Right ventricle myocardium superior (tissue), 1 donor: ENCODE measurements around the gene HMCN2. TPM values are rescaled to one million over a fixed set of nuclear protein-coding genes. Genes with fewer than 3 reads are reported as not detected.

ENCODE experiments used
- ATAC-seq: fragments of 200-7000 bp; cut with Tn5 transposase; one replicate; pipeline ENCODE4 v1.9.1; 2020; ENCODE audit warnings: mild to moderate bottlenecking; ENCODE audit not compliant: poor library complexity
- DNase-seq: peaks from one replicate; pipeline ENCODE4 v3.0.0-alpha.2; 2020
- intact Hi-C: fragments of 100-400 bp; cut with DNase I; formaldehyde crosslinking; loops from one replicate; pipeline ENCODE4 v1.11.2; 2022
- total RNA-seq: library from RNA; stranded (reverse); fragmentation: NEBNext Ultra II Directional; extraction: Animal tissue kit (Norgen Biotek cat#: 25700); gene quantifications from one replicate; pipeline ENCODE4 v1.2.1, GENCODE V29; 2021
- donor health status: DM: no; HTN: yes; CAD: no; lungs with severe emphysema.

Gene HMCN2
- total RNA-seq, 1 donor from 2014 or later, result 5.2 TPM

- no peak for ATAC-seq
- no peak for DNase-seq
- intact Hi-C loops, result loop anchor here (10.0 kb wide), 2 partner anchors 81 to 211 kb away; partner anchors contain the start of gene HMCN2
These were observed 80.4 kb downstream of the HMCN2 start for GRCh38 chr9:130345897-130346385.

DNA sequence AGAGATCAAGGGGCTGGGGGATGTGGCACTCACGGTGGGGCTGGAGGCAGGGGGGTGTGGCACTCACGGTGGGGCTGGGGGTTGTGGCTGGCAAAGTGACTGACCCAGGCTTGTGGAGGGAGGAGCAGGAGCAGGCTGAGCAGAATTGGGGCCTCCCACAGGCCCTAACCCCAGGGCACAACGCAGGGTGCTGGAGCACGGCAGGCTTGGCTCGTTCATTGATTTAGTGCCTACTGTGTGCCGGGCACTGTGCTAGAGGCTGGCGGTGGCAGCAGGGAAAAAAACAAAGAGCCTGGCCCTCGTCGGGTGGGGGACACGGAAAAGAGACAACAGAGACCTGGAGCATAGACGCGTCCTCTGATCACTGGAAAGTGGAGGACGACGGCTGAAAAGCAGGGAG is 80.9 kb downstream of the HMCN2 start:
- intact Hi-C loops, result loop anchor here (10.0 kb wide), 2 partner anchors 82 to 212 kb away; partner anchors contain the start of gene HMCN2
- ATAC-seq (no peak), DNase-seq (no peak)

DNA sequence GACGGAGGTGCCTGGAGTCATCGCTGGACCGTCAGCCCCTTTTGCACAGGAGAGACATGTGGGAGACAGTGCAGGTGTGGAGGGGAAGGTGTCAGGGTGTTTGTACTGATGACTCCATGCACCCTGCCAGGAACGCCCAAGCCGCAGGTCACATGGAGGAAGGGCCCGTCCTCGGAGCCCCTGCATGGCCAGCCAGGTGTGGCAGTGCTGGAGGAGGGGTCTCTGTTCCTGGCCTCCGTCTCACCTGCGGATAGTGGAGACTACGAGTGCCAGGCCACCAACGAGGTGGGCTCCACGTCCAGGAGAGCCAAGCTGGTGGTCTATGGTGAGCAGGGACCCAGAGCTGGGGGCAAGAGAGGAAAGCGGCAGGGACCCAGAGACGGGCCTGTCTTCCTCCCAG is 81.5 kb downstream of the HMCN2 start:
- intact Hi-C loops, result loop anchor here (10.0 kb wide), 2 partner anchors 82 to 212 kb away; partner anchors contain the start of gene HMCN2
- DNase-seq (no peak), ATAC-seq (no peak)

GRCh38 chr9:130347931-130348330 is 82.4 kb downstream of the HMCN2 start:
- ATAC-seq, result no peak
- no peak for DNase-seq
- intact Hi-C loops, result loop anchor here (10.0 kb wide), 2 partner anchors 83 to 213 kb away; partner anchors contain the start of gene HMCN2

DNA sequence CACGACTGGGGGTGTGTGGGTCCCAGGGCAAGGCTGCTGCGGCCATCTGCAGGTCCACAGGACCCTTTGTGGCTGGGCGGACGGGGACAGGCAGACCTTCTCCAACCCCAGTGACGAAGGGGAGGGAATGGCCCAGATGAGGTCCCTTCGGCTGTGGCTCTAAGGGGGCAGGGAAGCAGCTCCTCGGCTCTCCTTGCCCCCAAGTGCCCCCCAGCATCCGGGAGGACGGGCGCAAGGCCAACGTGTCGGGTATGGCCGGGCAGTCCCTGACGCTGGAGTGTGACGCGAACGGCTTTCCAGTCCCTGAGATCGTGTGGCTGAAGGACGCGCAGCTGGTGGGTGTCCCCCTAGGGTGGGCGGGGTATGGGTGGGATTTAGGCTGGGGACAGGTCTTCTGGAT is 82.8 kb downstream of the HMCN2 start:
- DNase-seq (no peak), ATAC-seq (no peak)
- intact Hi-C loops, result loop anchor here (10.0 kb wide), 2 partner anchors 84 to 214 kb away; partner anchors contain the start of gene HMCN2

- intact Hi-C loops, result loop anchor here (10.0 kb wide), 2 partner anchors 84 to 214 kb away; partner anchors contain the start of gene HMCN2
- no peak for DNase-seq
These were observed 83.3 kb downstream of the HMCN2 start for GRCh38 chr9:130348881-130349280.

GRCh38 chr9:130349398-130349797 is 83.8 kb downstream of the HMCN2 start:
- intact Hi-C loops, result loop anchor here (10.0 kb wide), 2 partner anchors 85 to 215 kb away; partner anchors contain the start of gene HMCN2
- ATAC-seq, result no peak
- DNase-seq, result no peak

More at GRCh38 chr9:130348881-130349280, 83.3 kb downstream of the HMCN2 start:
- ATAC-seq, result no peak

GRCh38 chr9:130351343-130351742 is 85.8 kb downstream of the HMCN2 start:
- no peak for DNase-seq
- ATAC-seq, result no peak
- intact Hi-C loops, result no loop called here

DNA sequence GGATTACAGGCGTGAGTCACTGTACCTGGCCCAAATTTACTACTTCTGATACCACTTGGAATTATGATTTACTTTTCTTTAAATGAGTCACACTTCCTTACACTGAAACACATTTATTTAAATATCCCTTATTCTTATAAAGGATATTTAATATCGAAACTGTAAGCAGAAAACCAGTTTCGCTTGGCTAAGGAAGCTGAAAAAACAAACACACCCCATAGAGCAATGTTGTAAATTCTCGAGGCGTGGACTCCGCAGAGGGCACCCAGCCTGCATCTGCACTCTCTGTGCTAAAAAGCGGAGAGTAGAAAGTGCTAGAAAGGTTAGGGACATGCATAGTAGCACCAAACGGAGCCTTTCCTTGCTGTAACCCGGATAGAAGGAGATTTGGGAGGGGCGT is 86.5 kb downstream of the HMCN2 start:
- DNase-seq (no peak), ATAC-seq (no peak)
- intact Hi-C loops, result no loop called here

DNA sequence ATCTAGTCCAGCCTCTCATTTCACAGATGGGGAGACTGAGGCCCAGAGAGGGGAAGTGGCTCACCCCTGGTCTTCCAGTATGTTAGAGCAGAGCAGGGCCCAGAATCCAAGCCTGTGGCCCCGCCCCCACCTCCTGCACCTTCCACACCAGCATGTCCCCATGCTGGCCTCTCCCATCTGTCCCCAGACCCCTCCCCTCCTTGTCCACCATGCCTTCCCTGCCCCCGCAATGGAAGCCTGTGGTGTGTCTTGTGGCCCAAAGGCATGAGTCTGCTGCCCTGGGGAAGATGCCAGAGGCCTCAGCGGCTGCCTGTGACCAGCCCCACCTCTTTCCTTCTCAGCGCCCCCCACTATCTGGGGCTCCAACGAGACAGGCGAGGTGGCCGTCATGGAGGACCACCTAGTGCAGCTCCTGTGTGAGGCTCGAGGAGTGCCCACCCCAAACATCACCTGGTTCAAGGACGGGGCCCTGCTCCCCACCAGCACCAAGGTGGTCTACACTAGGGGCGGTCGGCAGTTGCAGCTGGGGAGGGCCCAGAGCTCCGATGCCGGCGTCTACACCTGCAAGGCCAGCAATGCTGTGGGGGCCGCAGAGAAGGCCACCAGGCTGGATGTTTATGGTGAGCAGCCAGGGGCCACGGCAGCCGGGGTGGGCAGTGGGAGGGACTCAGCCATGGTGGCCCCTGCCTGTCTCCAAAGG is 87.2 kb downstream of the HMCN2 start:
- ATAC-seq, result no peak
- no peak for DNase-seq
- intact Hi-C loops, result no loop called here

GRCh38 chr9:130354378-130354777 is 88.8 kb downstream of the HMCN2 start:
- intact Hi-C loops, result no loop called here
- no peak for DNase-seq

DNA sequence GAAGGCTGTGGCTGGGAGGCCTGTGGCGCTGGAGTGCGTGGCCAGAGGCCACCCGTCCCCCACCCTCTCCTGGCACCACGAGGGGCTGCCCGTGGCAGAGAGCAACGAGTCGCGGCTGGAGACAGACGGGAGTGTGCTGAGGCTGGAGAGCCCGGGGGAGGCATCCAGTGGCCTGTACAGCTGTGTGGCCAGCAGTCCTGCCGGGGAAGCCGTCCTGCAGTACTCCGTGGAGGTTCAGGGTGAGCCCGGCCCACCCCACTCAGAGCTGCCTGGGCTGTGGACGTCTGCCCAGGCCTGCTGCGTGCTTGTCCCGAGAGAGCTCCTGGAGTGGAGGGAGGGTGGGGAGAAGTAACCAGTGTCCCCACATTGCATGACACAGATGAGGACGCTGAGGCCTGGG is 89.2 kb downstream of the HMCN2 start:
- intact Hi-C loops, result no loop called here
- ATAC-seq (peak; percentile 82), DNase-seq (peak; percentile 69)

More at GRCh38 chr9:130354378-130354777, 88.8 kb downstream of the HMCN2 start:
- ATAC-seq, result no peak

DNA sequence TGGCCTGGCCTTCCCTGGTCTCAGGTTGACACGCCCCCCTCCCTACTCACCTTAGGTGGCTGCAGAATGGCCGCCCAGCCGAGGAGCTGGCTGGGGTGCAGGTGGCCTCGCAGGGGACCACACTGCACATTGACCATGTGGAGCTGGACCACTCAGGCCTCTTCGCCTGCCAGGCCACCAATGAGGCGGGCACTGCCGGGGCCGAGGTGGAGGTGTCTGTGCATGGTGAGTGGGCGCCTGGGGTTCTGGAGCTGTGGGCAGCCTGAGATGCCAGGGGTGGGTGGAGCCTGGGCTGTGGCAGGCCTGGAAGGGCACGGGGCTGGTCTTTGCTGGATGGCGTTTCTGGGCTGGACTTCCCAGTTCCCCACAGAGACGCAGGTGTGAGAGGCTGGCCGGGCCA is 90.5 kb downstream of the HMCN2 start:
- intact Hi-C loops, result no loop called here
- DNase-seq, result no peak
- ATAC-seq, result no peak

DNA sequence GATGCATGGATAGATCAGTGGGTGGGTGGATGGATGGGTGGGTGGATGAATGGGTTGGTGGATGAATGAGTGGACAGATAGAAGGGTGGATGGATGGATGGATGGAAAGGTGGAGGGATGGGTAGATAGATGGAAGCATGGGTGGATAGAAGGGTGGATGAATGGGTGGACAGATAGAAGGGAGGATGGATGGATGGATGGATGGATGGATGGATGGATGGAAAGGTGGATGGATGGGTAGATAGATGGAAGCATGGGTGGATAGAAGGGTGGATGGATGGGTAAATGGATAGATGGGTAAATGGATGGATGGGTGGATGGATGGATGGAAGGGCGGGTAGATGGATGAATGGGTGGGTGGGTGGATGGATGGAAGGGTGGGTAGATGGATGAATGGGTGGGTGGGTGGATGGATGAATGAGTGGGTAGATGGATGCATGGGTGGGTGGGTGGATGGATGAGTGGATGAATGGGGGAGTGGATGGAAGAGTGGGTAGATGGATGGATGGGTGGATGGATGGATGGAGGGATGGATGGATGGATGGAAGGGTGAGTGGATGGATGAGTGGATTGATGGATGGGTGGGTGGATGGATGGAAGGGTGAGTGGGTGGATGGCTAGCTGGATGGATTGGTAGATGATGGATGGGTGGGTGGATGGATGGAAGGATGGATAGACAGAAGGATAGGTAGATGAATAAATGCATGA is 91.5 kb downstream of the HMCN2 start:
- intact Hi-C loops, result no loop called here
- ATAC-seq (no peak), DNase-seq (no peak)

- no peak for DNase-seq
- ATAC-seq, result no peak
- intact Hi-C loops, result no loop called here
These were observed 93.4 kb downstream of the HMCN2 start for GRCh38 chr9:130358928-130359327.

GRCh38 chr9:130359819-130360218 is 94.3 kb downstream of the HMCN2 start:
- DNase-seq, result no peak
- intact Hi-C loops, result no loop called here
- no peak for ATAC-seq

DNA sequence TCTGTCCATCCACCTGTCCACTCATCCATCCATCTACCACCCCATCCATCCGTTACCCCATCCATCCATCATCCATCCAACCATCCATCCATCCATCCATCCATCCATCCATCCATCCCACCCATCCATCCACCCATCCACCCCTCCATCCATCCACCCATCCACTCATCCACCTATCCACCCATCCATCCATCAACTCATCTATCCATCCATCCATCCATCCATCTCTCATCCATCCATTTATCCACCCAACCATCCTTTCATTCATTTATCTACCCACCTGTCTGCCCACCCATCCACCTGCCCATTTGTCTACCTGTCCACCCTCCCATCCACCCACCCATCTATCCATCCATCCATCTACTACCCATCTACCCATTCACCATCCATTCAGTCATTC is 95.1 kb downstream of the HMCN2 start:
- ATAC-seq (no peak), DNase-seq (no peak)
- intact Hi-C loops, result no loop called here

DNA sequence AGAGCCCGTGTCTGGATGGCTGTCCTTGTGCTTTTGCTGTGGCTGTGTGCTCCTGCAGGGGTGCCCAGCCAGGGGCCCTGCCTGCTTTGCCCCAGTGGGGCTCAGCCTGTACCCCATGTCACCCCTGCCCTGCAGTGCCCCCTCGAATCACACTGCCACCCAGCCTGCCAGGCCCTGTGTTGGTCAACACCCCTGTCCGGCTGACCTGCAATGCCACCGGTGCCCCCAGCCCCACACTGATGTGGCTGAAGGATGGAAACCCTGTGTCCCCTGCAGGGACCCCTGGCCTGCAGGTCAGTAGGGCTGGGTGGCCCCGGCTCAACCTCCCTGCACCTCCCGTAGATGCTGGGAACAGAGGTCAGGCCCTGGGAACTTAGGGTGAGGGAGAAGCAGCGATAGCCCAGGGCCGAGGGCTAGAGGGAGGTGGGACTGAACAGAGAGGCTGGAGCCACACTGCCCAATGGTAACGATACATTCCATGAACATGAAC is 96.4 kb downstream of the HMCN2 start:
- intact Hi-C loops, result no loop called here
- DNase-seq, result no peak
- ATAC-seq, result no peak

DNA sequence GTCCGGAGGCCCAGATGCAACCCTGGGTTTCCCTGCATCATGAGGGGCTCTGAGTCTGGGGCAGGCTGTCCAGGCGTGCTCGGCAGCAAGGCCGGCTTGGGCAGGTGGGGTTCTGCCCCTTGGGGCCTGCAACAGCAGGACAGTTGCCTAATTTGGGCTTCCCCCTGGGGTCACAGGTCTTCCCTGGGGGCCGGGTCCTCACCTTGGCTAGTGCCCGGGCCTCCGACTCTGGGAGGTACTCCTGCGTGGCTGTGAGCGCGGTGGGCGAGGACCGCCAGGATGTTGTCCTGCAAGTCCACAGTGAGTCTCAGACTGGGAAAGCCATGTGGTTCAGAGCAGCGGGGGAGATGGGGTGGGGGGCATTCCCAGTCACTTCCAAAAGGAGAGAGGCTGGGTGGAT is 97.1 kb downstream of the HMCN2 start:
- intact Hi-C loops, result no loop called here
- ATAC-seq, result no peak
- no peak for DNase-seq
